Thyroid gland (tissue), 4 donors: ENCODE data around the gene GTF2IRD2. TPM values are rescaled to one million over a fixed set of nuclear protein-coding genes. Genes with fewer than 3 reads are reported as not detected.
"Not testable (repeated sequence)": the region's sequence is repeated elsewhere in the genome, so short reads cannot be mapped to it uniquely, and the experiment has no call there.

ENCODE experiments used
- DNase-seq, 2 donors: peaks; one replicate each; pipeline ENCODE4 v3.0.0-alpha.2; 2019
- H3K27ac ChIP-seq, 3 donors: fragments of 200-600 bp; sonication (generic); 1 replicate in 2 of 3; 2 replicates in 1 of 3; pipeline ENCODE4 v1.5.1; 2016 to 2019; ENCODE audit warnings: mild to moderate bottlenecking in 1 of 3, moderate library complexity in 1 of 3
- H3K27me3 ChIP-seq: fragments of 200-600 bp; sonication (generic); one replicate; pipeline ENCODE4 v1.5.1; 2019
- H3K36me3 ChIP-seq, 2 donors: fragments of 200-600 bp; sonication (generic); one replicate each; pipeline ENCODE4 v1.5.1; 2016 to 2019
- H3K4me1 ChIP-seq, 2 donors: fragments of 200-600 bp; sonication (generic); one replicate each; pipeline ENCODE4 v1.5.1; 2017 to 2019
- H3K4me3 ChIP-seq, 3 donors: fragments of 200-600 bp; sonication (generic); replicated peaks in 1 of 3; 1 replicate in 2 of 3; 2 replicates in 1 of 3; pipeline ENCODE4 v1.5.1; 2016; ENCODE audit warnings: mild to moderate bottlenecking in 1 of 3
- H3K9me3 ChIP-seq: fragments of 200-600 bp; sonication (generic); one replicate; pipeline ENCODE4 v1.5.1; 2017
- whole genome bisulfite sequencing, 2 donors: methylation state at CpG; one replicate each; pipeline ENCODE4 v1.1.5; 2017; 5-methylcytosine and 5-hydroxymethylcytosine counted together
- intact Hi-C: fragments of 100-400 bp; cut with DNase I; formaldehyde crosslinking; loops from one replicate; pipeline ENCODE4 v1.15.1; 2023
- total RNA-seq, 4 donors: library from RNA; depleted of rRNA; stranded (reverse); fragments of >200 nt; gene quantifications; one replicate each; pipeline ENCODE4 v1.2.3, GENCODE V29; 2016

The GTF2IRD2 gene
- total RNA-seq, 4 donors from 2014 or later: 16.9 to 48.5 (median 26.6) TPM

DNA sequence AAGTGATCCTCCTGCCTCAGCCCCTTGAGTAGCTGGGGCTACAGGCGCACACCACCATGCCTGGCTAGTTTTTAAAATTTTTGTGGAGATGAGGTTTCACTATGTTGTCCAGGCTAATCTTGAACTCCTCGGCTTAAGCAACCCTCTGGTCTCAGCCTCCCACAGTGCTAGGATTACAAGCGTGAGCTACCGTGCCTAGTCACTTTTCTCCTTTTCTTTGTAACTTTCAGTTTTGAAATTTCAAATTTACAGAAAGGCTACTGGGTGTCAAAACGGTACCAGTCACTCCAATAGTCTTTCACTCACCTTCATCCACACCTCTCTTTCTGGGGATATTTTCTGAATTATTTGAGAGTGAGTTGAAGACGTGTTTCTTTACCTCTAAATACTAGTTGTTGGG, 76.3 kb downstream of the GTF2IRD2 start:
- H3K27ac ChIP-seq, DNase-seq, H3K9me3 ChIP-seq, H3K4me1 ChIP-seq, H3K27me3 ChIP-seq, H3K36me3 ChIP-seq, intact Hi-C loops, H3K4me3 ChIP-seq: not testable (repeated sequence)
- WGBS, 2 donors: no CpG with 5 or more reads among the region's 6 CpGs

DNA sequence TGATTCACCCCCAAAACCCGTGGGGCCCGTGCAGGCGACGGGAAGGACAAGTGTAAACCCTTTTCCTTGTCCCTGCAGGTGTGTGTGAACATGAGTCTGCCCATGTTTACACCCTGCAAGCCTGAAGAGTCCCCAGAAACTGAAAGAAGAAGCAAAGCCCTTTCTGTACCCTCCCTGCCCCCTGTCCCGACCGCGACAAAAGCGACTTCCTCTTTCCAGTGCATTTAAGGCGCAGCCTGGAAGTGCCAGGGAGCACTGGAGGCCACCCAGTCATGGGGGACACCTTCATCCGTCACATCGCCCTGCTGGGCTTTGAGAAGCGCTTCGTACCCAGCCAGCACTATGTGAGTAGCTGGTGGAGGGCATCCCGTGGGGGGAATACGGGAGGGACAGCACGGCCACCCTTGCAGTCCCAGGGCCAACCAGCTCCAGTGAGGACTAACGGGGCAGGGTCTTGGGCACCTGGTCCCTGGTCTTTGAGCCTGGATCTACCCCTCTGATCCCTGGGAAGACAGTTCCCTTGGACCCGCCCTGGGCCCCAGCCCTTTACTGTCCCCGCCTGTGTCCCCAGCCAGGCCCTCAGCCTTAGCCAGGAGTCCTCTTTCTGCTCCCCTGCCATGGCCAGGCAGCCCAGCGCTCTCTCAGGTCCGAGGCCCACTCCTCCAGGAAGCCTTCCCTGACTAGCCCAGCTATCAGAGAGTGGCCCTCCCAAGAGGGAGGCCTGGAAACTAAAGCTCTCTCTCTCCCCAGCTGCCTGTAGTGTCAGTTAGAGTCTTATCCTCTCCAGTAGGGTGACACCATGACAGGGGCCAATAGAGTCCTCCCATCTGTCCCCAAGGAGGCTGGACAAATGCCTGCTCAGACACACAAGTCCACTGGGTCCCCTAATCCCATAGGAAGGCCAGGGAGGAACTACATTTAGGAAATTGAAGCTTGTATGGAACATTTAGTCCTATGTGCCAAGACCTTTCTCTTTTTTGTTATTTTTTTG, 77.3 kb downstream of the GTF2IRD2 start, which contains the start of gene NCF1:
Gene NCF1 (plus strand): TSS at position 252 of the 991 bp plus-strand sequence. CDS start 21 bp downstream, at position 273.
- no CpG with 5 or more reads among the region's 21 CpGs for WGBS, 2 donors
- H3K4me1 ChIP-seq, H3K9me3 ChIP-seq, H3K36me3 ChIP-seq, intact Hi-C loops, H3K4me3 ChIP-seq, H3K27me3 ChIP-seq, H3K27ac ChIP-seq, DNase-seq: not testable (repeated sequence)

DNA sequence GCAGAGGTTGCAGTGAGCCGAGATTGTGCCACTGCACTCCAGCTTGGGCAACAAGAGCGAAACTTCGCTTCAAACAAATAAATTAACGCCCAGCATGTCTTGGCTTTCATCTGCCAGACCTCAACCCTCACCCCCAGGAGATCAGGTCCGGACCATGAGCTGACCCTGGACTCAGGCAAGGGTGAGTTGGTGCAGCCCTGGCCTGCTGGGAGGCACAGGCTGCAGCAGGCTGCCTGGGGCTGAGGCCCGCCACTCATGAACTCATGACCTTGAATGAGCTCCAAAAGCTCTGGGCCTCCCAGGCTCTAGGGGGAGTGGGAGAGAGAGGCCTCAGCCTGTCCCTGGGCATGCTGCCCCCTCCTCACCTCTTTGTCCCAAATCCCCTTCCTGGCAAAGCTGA, 79.3 kb downstream of the GTF2IRD2 start:
- DNase-seq, H3K4me1 ChIP-seq, H3K27ac ChIP-seq, H3K27me3 ChIP-seq, H3K36me3 ChIP-seq, H3K4me3 ChIP-seq, H3K9me3 ChIP-seq, intact Hi-C loops: not testable (repeated sequence)
- WGBS, 2 donors: 90 to 96% methylated on average over 2 to 4 of the region's 6 CpGs

- intact Hi-C loops, H3K4me3 ChIP-seq, H3K27me3 ChIP-seq, H3K4me1 ChIP-seq, H3K9me3 ChIP-seq, H3K36me3 ChIP-seq, H3K27ac ChIP-seq, DNase-seq: not testable (repeated sequence)
- WGBS, 2 donors: 97% methylated on average over 4 of the region's 7 CpGs; no CpG with 5 or more reads in 1 of the 2 donors
Measured at GRCh38 chr7:74770062-74770461, 81.3 kb downstream of the GTF2IRD2 start.

GRCh38 chr7:74766991-74767390, 84.4 kb downstream of the GTF2IRD2 start:
- H3K27me3 ChIP-seq, intact Hi-C loops, H3K9me3 ChIP-seq, H3K27ac ChIP-seq, DNase-seq, H3K4me1 ChIP-seq, H3K36me3 ChIP-seq, H3K4me3 ChIP-seq: not testable (repeated sequence)
- 90% methylated on average over 2 of the region's 10 CpGs; no CpG with 5 or more reads in 1 of the 2 donors for WGBS, 2 donors

DNA sequence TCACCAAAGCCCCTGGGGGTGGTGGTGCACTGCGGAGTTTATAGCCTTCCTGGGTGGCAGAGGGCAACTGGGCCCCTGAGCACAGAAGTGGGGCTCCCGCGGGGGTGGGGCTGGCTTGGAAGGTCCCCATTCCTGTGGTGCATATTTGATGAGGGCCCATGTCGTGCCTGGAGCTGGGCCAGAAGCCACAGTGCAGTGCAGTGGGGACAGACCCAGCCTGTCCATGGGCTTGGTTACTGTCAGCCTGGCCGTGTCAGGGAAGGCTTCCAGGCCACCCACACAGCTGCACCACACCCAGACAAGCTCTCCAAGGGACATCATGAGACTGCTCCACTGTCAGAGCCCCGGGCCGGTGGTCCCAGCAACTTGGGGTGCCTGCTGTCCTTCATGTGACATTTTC, 84.9 kb downstream of the GTF2IRD2 start:
- H3K27ac ChIP-seq, H3K4me1 ChIP-seq, H3K27me3 ChIP-seq, H3K9me3 ChIP-seq, H3K4me3 ChIP-seq, intact Hi-C loops, DNase-seq, H3K36me3 ChIP-seq: not testable (repeated sequence)
- WGBS, 2 donors: 40 to 43% methylated on average over 1 of the region's 7 CpGs

GRCh38 chr7:74765205-74765918, 86.0 kb downstream of the GTF2IRD2 start:
- not testable (repeated sequence) for H3K9me3 ChIP-seq
- no CpG with 5 or more reads among the region's 17 CpGs for WGBS, 2 donors

GRCh38 chr7:74758982-74759381, 92.4 kb downstream of the GTF2IRD2 start:
- H3K27me3 ChIP-seq, DNase-seq, H3K4me1 ChIP-seq, H3K4me3 ChIP-seq, intact Hi-C loops, H3K27ac ChIP-seq, H3K9me3 ChIP-seq, H3K36me3 ChIP-seq: not testable (repeated sequence)
- WGBS, 2 donors: no CpG with 5 or more reads among the region's 3 CpGs

More at GRCh38 chr7:74765205-74765918, 86.0 kb downstream of the GTF2IRD2 start:
- H3K4me3 ChIP-seq, H3K27ac ChIP-seq, H3K4me1 ChIP-seq, DNase-seq, H3K36me3 ChIP-seq, intact Hi-C loops, H3K27me3 ChIP-seq: not testable (repeated sequence)

DNA sequence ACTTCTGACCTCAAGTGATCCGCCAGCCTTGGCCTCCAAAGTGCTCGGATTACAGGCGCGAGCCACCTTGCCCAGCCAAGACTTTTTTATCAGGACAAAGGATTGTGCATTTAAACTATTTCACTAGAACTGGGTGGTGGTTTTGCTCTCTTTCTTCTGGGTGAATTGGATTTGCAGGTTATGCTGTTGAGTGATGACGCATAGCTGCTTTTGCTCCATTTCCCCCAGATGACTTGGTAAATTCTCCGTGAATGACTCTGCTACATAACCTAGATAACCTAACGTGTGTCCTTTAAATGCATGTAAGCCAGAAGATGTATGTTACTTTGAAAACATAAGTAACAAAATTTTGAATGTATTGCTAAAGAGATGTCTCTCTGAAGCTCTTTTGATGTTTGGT, 93.1 kb downstream of the GTF2IRD2 start:
- intact Hi-C loops: not testable (repeated sequence)
- WGBS, 2 donors: no CpG with 5 or more reads among the region's 7 CpGs

DNA sequence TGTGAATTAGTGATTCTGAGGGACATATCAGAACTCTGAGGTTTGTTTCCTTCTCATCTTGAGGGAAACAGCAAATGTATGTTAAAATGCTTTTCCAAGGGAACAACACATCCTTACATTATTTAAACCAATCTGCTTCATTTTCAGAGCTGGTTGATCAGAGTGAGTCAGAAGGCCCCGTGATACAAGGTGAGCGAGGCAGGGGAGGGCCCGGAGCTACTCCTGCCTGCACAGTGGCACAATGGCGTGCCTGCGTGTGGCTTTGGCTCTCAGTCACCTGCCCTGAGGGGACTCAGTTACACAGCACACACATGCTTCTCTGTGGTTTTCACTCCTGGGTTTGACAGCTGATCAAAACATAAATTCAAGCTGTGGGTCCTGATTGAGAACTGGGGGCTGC, 94.7 kb downstream of the GTF2IRD2 start:
- not testable (repeated sequence) for H3K27me3 ChIP-seq, H3K27ac ChIP-seq
- no CpG with 5 or more reads among the region's 5 CpGs for WGBS, 2 donors

More for the DNA sequence above, 93.1 kb downstream of the GTF2IRD2 start:
- H3K36me3 ChIP-seq, H3K27me3 ChIP-seq, H3K4me3 ChIP-seq, DNase-seq, H3K4me1 ChIP-seq, H3K9me3 ChIP-seq, H3K27ac ChIP-seq: not testable (repeated sequence)

DNA sequence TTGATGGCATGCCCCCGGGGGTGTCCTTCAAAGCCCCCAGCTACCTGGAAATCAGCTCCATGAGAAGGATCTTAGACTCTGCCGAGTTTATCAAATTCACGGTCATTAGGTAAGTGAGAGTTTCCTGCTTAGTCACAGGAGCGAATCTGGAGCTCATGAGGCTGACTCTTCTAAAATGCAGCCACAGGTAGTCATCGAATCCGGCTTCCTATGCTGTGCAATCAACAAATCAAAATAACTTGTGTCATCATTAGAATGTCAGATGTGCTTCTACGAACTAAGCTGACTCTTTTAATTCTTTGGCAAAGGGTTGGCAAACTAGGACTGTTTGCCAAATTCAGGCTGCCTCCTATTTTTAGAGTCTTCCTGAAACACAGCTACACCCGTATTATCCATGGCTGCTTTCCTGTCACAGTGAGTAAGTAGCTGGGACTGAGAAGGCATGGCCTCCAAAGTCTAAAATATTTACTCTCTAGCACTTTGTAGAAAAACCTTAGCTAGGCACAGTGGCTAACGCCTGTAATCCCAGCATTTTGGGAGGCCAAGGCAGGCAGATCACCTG, 97.4 kb downstream of the GTF2IRD2 start:
- H3K9me3 ChIP-seq, intact Hi-C loops, H3K4me3 ChIP-seq, H3K4me1 ChIP-seq, H3K27me3 ChIP-seq, H3K36me3 ChIP-seq, H3K27ac ChIP-seq, DNase-seq: not testable (repeated sequence)
- no CpG with 5 or more reads among the region's 9 CpGs for WGBS, 2 donors

More for the DNA sequence above, 94.7 kb downstream of the GTF2IRD2 start:
- intact Hi-C loops, H3K4me1 ChIP-seq, DNase-seq, H3K36me3 ChIP-seq, H3K4me3 ChIP-seq, H3K9me3 ChIP-seq: not testable (repeated sequence)
